B cell (primary cell): ENCODE data around the gene MARCHF10. TPM values are rescaled to one million over a fixed set of nuclear protein-coding genes. Genes with fewer than 3 reads are reported as not detected.

Experiments used
- ATAC-seq: fragments of 200-7000 bp; cut with Tn5 transposase; one replicate; pipeline ENCODE4 v1.10.0; 2021; ENCODE audit warnings: low read depth, mild to moderate bottlenecking, moderate number of reproducible peaks, moderate library complexity
- CTCF ChIA-PET: fragments of 350-600 bp; sonication (Branson Sonifier 250); formaldehyde crosslinking; loops from one replicate; lab custom pipeline; 2021; ENCODE audit warnings: antibody characterized with exemption, inconsistent platforms; lab: Charles Lee
- POLR2A ChIA-PET: fragments of 350-600 bp; sonication (Branson Sonifier 250); formaldehyde crosslinking; loops from one replicate; lab custom pipeline; 2021; ENCODE audit warnings: antibody characterized with exemption; lab: Charles Lee
- DNase-seq: peaks from one replicate; pipeline ENCODE4 v3.0.0; 2013
- H2AFZ ChIP-seq: 2 replicates; pipeline ENCODE4 v1.6.1; 2012; ENCODE audit warnings: mild to moderate bottlenecking, low read depth, low read length; ENCODE audit not compliant: insufficient read depth, poor library complexity, severe bottlenecking
- H3K27ac ChIP-seq, 2 donors: 1 replicate in 1 of 2; 2 replicates in 1 of 2; pipeline ENCODE4 v1.5.1; 2012 to 2013; ENCODE audit warnings: low read length in 2 of 2, mild to moderate bottlenecking in 2 of 2, moderate library complexity in 1 of 2
- H3K27me3 ChIP-seq, 4 experiments: fragments of 200-600 bp in 1 of 4; sonication (generic) in 1 of 4; replicated peaks in 1 of 4; 1 replicate in 2 of 4; 2 replicates in 2 of 4; pipeline versions ENCODE4 v1.6.1 to v1.7.0; 2013 to 2016; ENCODE audit warnings: low read length in 3 of 4, mild to moderate bottlenecking in 2 of 4, mixed read lengths in 1 of 4, moderate library complexity in 1 of 4; ENCODE audit not compliant: insufficient read depth in 4 of 4, control insufficient read depth in 3 of 4; ENCODE audit errors: control extremely low read depth in 1 of 4
- H3K36me3 ChIP-seq, 2 experiments: replicated peaks in 1 of 2; 1 replicate in 1 of 2; 2 replicates in 1 of 2; pipeline versions ENCODE4 v1.6.1 to v1.7.1; 2013; ENCODE audit warnings: low read length in 1 of 2; ENCODE audit not compliant: insufficient read depth in 2 of 2, control insufficient read depth in 1 of 2; ENCODE audit errors: control extremely low read depth in 1 of 2, extremely low read depth in 1 of 2
- H3K4me1 ChIP-seq, 2 donors: fragments of 200-600 bp in 1 of 2; sonication (generic) in 1 of 2; 1 replicate in 1 of 2; 2 replicates in 1 of 2; pipeline versions ENCODE4 v1.5.1 to v1.6.1; 2013 to 2017; ENCODE audit warnings: low read length in 2 of 2; ENCODE audit not compliant: control insufficient read depth in 2 of 2, insufficient read depth in 2 of 2
- H3K4me2 ChIP-seq: replicated peaks from 2 replicates; pipeline ENCODE3; 2012; ENCODE audit warnings: mild to moderate bottlenecking, low read depth, low read length; ENCODE audit not compliant: poor library complexity, severe bottlenecking
- H3K4me3 ChIP-seq, 5 experiments: fragments of 200-600 bp in 1 of 5; sonication (generic) in 1 of 5; 1 replicate in 3 of 5; 2 replicates in 2 of 5; pipeline versions ENCODE4 v1.5.1 to v1.7.0; 2011 to 2016; ENCODE audit warnings: low read length in 4 of 5, mild to moderate bottlenecking in 4 of 5, low read depth in 2 of 5, control low read depth in 1 of 5, moderate library complexity in 1 of 5; ENCODE audit not compliant: insufficient read depth in 1 of 5; ENCODE audit errors: control extremely low read depth in 1 of 5, extremely low read depth in 1 of 5
- H3K79me2 ChIP-seq: fragments of 200-600 bp; sonication (generic); one replicate; pipeline ENCODE4 v1.6.0; 2016; ENCODE audit warnings: low read length; ENCODE audit not compliant: control insufficient read depth, insufficient read depth
- H3K9ac ChIP-seq: fragments of 200-600 bp; sonication (generic); 2 replicates; pipeline ENCODE4 v1.6.1; 2017; ENCODE audit warnings: mild to moderate bottlenecking, low read length, moderate library complexity
- H3K9me3 ChIP-seq, 3 donors: one replicate each; pipeline versions ENCODE4 v1.6.1 to v1.7.1; 2013; ENCODE audit warnings: low read length in 2 of 3; ENCODE audit not compliant: control insufficient read depth in 2 of 3, insufficient read depth in 1 of 3; ENCODE audit errors: control extremely low read depth in 1 of 3
- H4K20me1 ChIP-seq: 2 replicates; pipeline ENCODE4 v1.6.0; 2012; ENCODE audit warnings: mild to moderate bottlenecking, low read length; ENCODE audit not compliant: insufficient read depth, control insufficient read depth, poor library complexity, severe bottlenecking
- H3K27ac Mint-ChIP-seq: one replicate; pipeline ENCODE4 v1.8.0; 2021; ENCODE audit warnings: mixed read lengths
- H3K27me3 Mint-ChIP-seq: one replicate; pipeline ENCODE4 v1.8.0; 2021; ENCODE audit warnings: mixed read lengths
- H3K4me1 Mint-ChIP-seq: one replicate; pipeline ENCODE4 v1.8.0; 2021; ENCODE audit warnings: mixed read lengths
- H3K4me3 Mint-ChIP-seq: one replicate; pipeline ENCODE4 v1.8.0; 2021; ENCODE audit warnings: mixed read lengths
- H3K9me3 Mint-ChIP-seq: one replicate; pipeline ENCODE4 v1.8.0; 2022; ENCODE audit warnings: mixed read lengths; ENCODE audit not compliant: insufficient read depth
- CTCF ChIP-seq: fragments of 200-600 bp; IDR thresholded peaks from one replicate; pipeline ENCODE4 v1.8.0; 2022; ENCODE audit warnings: antibody characterized with exemption, mild to moderate bottlenecking
- EZH2 ChIP-seq: IDR thresholded peaks from 2 replicates; pipeline ENCODE4 v1.6.1; 2012; ENCODE audit warnings: borderline replicate concordance, low read depth, mild to moderate bottlenecking, moderate library complexity, low read length; ENCODE audit not compliant: insufficient read depth, poor library complexity, severe bottlenecking
- WGBS: methylation state at CpG from one replicate; pipeline ENCODE4 v1.1.5; 2013; ENCODE audit warnings: missing lambda C conversion rate; ENCODE audit not compliant: insufficient coverage; 5-methylcytosine and 5-hydroxymethylcytosine counted together
- intact Hi-C: fragments of 100-400 bp; cut with micrococcal nuclease; formaldehyde crosslinking; loops from one replicate; pipeline ENCODE4 v1.10.0; 2022
- polyA plus RNA-seq: library from polyadenylated mRNA; depleted of rRNA; stranded (reverse); fragments of >200 nt; gene quantifications from 2 replicates; pipeline ENCODE4 v1.2.3, GENCODE V29; 2012
- total RNA-seq, 2 donors: library from RNA; stranded (reverse); fragments of 120-200 nt in 1 of 2; gene quantifications; 1 replicate in 1 of 2; 2 replicates in 1 of 2; pipeline versions ENCODE4 v1.2.3 to v1.2.4, GENCODE V29; 2013 to 2022

MARCHF10 gene
- total and polyA plus RNA-seq, 2 donors (not counting 1 experiment from before 2014, with no cell fraction given) = 0.24 TPM; not detected in 1

- no peaks in the 10 kb centered on the region for H3K9me3 Mint-ChIP-seq
Observed at GRCh38 chr17:62744259-62744658, 63.9 kb downstream of the MARCHF10 start.

GRCh38 chr17:62741290-62741689, 66.8 kb downstream of the MARCHF10 start:
- H3K79me2 ChIP-seq = no peaks in the 10 kb centered on the region
- H2AFZ ChIP-seq = no peak overlapping the region
- POLR2A ChIA-PET = no interaction called here
- no peak for ATAC-seq
- CTCF ChIA-PET = no interaction called here
- H4K20me1 ChIP-seq = no peaks in the 10 kb centered on the region
- Mint-ChIP-seq H3K4me1 (no peaks in the 10 kb centered on the region), H3K27ac (no peak overlapping the region), H3K4me3 (no peak overlapping the region), H3K9me3 (no peaks in the 10 kb centered on the region), H3K27me3 (peaks cover 27% of the 10 kb centered on the region)
- H3K27ac ChIP-seq = no peak overlapping the region
- intact Hi-C loops = no loop called here
- DNase-seq = no peak
- H3K36me3 ChIP-seq = no peaks in the 10 kb centered on the region
- 100% methylated on average over 1 of the region's 4 CpGs for WGBS
- no peaks in the 10 kb centered on the region for H3K4me1 ChIP-seq
- no peak for TF ChIP-seq EZH2
- TF ChIP-seq CTCF = no peak
- H3K4me3 ChIP-seq = no peak overlapping the region
- no peak overlapping the region for H3K4me2 ChIP-seq
- no peaks in the 10 kb centered on the region for H3K27me3 ChIP-seq
- H3K9ac ChIP-seq = no peak overlapping the region
- H3K9me3 ChIP-seq = no peaks in the 10 kb centered on the region

More at GRCh38 chr17:62744259-62744658, 63.9 kb downstream of the MARCHF10 start:
- POLR2A ChIA-PET = no interaction called here
- no peak overlapping the region for H3K9ac ChIP-seq
- Mint-ChIP-seq H3K27ac (no peak overlapping the region), H3K4me1 (no peaks in the 10 kb centered on the region), H3K27me3 (peaks cover 27% of the 10 kb centered on the region), H3K4me3 (no peak overlapping the region)
- TF ChIP-seq EZH2 = no peak
- intact Hi-C loops = no loop called here
- no peaks in the 10 kb centered on the region for H3K79me2 ChIP-seq
- no peaks in the 10 kb centered on the region for H3K4me1 ChIP-seq
- DNase-seq = no peak
- no peaks in the 10 kb centered on the region for H3K27me3 ChIP-seq
- H3K27ac ChIP-seq = no peak overlapping the region
- no peaks in the 10 kb centered on the region for H3K36me3 ChIP-seq
- H3K9me3 ChIP-seq = no peaks in the 10 kb centered on the region
- H2AFZ ChIP-seq = no peak overlapping the region
- WGBS = 40% methylated on average over 5 of the region's 7 CpGs
- H3K4me2 ChIP-seq = no peak overlapping the region
- H3K4me3 ChIP-seq = no peak overlapping the region
- no peaks in the 10 kb centered on the region for H4K20me1 ChIP-seq
- CTCF ChIA-PET = no interaction called here
- ATAC-seq = no peak
